ENCODE results near the gene PTBP1. TPM values are rescaled to one million over a fixed set of nuclear protein-coding genes. Genes with fewer than 3 reads are reported as not detected.

Gene PTBP1
- total RNA-seq, 3 donors from 2014 or later (not counting 1 experiment from before 2014, with no cell fraction given) = 302 to 350 (median 345) TPM

DNA sequence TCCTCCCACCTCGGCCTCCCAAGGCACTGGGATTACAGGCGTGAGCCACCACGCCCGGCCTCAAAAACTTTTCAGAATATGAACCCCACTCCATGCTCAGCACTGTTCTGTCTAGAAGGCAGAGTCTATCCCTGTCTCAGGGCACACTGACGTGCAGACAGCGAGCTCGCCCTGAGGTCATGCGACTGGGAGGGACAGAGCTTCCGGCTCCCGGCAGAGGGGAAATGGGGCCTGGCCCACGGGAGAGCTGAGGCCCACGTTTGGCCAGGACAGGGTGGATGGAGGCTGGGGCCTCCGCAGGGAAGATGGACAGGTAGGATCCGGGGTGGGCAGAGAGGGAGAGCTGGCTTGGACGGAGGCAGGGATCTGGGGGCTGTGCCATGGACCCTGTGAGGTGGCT is 27.6 kb downstream of the PTBP1 start:
- Mint-ChIP-seq H3K4me3 (no peak overlapping the region), H3K36me3 (no peaks in the 10 kb centered on the region), H3K4me1 (no peaks in the 10 kb centered on the region), H3K27ac (no peak overlapping the region), H3K27me3 (ENCODE audit: low read depth in 2 of 2) (peaks cover 6 to 10% of the 10 kb centered on the region in 2 donors), H3K9me3 (no peaks in the 10 kb centered on the region)
- Histone ChIP-seq H3K9me3 (ENCODE audit: control insufficient read depth, insufficient read depth, low read length) (no peaks in the 10 kb centered on the region), H3K4me1 (ENCODE audit: control insufficient read depth, insufficient read depth, low read length) (no peaks in the 10 kb centered on the region), H3K27ac (ENCODE audit: low read length) (no peak overlapping the region), H3K4me3 (ENCODE audit: low read length) (no peak overlapping the region), H3K27me3 (ENCODE audit: control insufficient read depth, insufficient read depth, low read length) (peaks cover 11% of the 10 kb centered on the region), H3K36me3 (ENCODE audit: control insufficient read depth, insufficient read depth, low read length) (no peaks in the 10 kb centered on the region)
- intact Hi-C loops (cut with micrococcal nuclease) = no loop called here
- no peak for ATAC-seq
- WGBS (ENCODE audit: insufficient coverage) = 80% methylated on average over 15 of the region's 15 CpGs
- TF ChIP-seq, protein P1, sequence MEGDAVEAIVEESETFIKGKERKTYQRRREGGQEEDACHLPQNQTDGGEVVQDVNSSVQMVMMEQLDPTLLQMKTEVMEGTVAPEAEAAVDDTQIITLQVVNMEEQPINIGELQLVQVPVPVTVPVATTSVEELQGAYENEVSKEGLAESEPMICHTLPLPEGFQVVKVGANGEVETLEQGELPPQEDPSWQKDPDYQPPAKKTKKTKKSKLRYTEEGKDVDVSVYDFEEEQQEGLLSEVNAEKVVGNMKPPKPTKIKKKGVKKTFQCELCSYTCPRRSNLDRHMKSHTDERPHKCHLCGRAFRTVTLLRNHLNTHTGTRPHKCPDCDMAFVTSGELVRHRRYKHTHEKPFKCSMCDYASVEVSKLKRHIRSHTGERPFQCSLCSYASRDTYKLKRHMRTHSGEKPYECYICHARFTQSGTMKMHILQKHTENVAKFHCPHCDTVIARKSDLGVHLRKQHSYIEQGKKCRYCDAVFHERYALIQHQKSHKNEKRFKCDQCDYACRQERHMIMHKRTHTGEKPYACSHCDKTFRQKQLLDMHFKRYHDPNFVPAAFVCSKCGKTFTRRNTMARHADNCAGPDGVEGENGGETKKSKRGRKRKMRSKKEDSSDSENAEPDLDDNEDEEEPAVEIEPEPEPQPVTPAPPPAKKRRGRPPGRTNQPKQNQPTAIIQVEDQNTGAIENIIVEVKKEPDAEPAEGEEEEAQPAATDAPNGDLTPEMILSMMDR (IDR thresholded peaks at IDR 0.05) = no peak
- DNase-seq = no peak

DNA sequence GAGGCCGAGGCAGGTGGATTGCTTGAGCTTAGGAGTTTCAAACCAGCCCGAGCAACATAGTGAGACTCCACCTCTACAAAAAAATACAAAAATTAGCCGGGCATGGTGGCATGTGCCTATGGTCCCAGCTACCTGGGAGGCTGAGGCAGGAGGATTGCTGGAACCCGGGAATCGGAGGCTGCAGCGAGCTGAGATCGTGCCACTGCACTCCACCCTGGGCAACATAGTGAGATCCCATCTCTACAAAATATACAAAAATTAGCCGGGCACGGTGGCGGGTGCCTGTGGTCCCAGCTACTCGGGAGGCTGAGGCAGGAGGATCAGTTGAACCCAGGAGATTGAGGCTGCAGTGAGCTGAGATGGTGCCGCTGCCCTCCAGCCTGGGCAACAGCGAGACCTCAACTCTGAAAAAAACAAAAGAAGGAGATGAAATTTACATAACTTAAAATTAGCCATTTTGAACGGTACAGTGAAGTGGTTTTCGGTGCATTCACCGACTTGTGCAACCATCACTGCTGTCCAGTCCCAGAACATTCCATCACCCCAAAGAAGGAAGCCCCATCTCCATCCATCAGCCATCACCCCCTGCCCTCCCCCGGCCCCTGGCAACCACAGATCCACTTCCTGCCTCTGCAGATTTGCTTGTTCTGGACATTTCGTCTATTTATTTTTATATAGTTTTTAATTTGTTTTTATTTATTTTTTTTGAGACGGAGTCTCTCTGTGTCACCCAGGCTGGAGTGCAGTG is 28.8 kb downstream of the PTBP1 start:
- H3K27ac Mint-ChIP-seq = no peak overlapping the region
- peaks cover 11% of the 10 kb centered on the region for H3K27me3 ChIP-seq (ENCODE audit: control insufficient read depth, insufficient read depth, low read length)
- H3K36me3 Mint-ChIP-seq = no peaks in the 10 kb centered on the region

DNA sequence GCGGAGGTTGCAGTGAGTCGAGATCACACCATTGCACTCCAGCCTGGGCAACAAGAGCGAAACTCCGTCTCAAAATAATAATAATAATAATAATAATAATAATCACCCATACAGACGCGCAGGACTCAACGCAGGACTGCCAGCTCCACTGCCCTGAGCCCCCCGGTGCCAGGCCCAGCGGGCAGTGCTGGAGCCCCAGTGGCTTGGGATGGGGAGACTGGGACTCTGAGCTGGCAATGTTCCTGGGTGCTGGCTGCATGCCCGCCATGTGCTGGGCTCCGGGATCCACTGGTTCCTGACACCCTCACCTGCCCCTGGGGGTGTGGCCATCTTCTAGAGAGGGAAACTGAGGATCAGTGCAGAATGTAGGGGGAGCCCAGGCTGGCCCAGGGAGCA is 30.1 kb downstream of the PTBP1 start:
- Mint-ChIP-seq H3K4me1 (no peaks in the 10 kb centered on the region), H3K4me3 (no peak overlapping the region), H3K27me3 (ENCODE audit: low read depth in 2 of 2) (peaks cover 6 to 10% of the 10 kb centered on the region in 2 donors), H3K27ac (no peak overlapping the region), H3K36me3 (no peaks in the 10 kb centered on the region), H3K9me3 (no peaks in the 10 kb centered on the region)
- ATAC-seq = no peak
- TF ChIP-seq, protein P1 (IDR thresholded peaks at IDR 0.05) = no peak
- H3K4me3 ChIP-seq (ENCODE audit: low read length) = no peak overlapping the region
- intact Hi-C loops (cut with micrococcal nuclease) = no loop called here
- no peak for DNase-seq
- peaks cover 11% of the 10 kb centered on the region for H3K27me3 ChIP-seq (ENCODE audit: control insufficient read depth, insufficient read depth, low read length)
- H3K36me3 ChIP-seq (ENCODE audit: control insufficient read depth, insufficient read depth, low read length) = no peaks in the 10 kb centered on the region
- WGBS (ENCODE audit: insufficient coverage) = 95% methylated on average over 8 of the region's 11 CpGs
- H3K4me1 ChIP-seq (ENCODE audit: control insufficient read depth, insufficient read depth, low read length) = no peaks in the 10 kb centered on the region
- no peak overlapping the region for H3K27ac ChIP-seq (ENCODE audit: low read length)
- no peaks in the 10 kb centered on the region for H3K9me3 ChIP-seq (ENCODE audit: control insufficient read depth, insufficient read depth, low read length)

More for the DNA sequence above, 28.8 kb downstream of the PTBP1 start:
- Histone ChIP-seq H3K4me3 (ENCODE audit: low read length) (no peak overlapping the region), H3K9me3 (ENCODE audit: control insufficient read depth, insufficient read depth, low read length) (no peaks in the 10 kb centered on the region), H3K4me1 (ENCODE audit: control insufficient read depth, insufficient read depth, low read length) (no peaks in the 10 kb centered on the region), H3K27ac (ENCODE audit: low read length) (no peak overlapping the region), H3K36me3 (ENCODE audit: control insufficient read depth, insufficient read depth, low read length) (no peaks in the 10 kb centered on the region)
- Mint-ChIP-seq H3K4me3 (no peak overlapping the region), H3K27me3 (ENCODE audit: low read depth in 2 of 2) (peaks cover 6 to 10% of the 10 kb centered on the region in 2 donors), H3K9me3 (no peaks in the 10 kb centered on the region), H3K4me1 (no peaks in the 10 kb centered on the region)
- intact Hi-C loops (cut with micrococcal nuclease) = no loop called here
- WGBS (ENCODE audit: insufficient coverage) = 83% methylated on average over 17 of the region's 19 CpGs
- DNase-seq (no peak), ATAC-seq (no peak)
- TF ChIP-seq, protein P1 (IDR thresholded peaks at IDR 0.05) = no peak
